ENCODE data around the gene DRAP1.

Gene DRAP1

DNA sequence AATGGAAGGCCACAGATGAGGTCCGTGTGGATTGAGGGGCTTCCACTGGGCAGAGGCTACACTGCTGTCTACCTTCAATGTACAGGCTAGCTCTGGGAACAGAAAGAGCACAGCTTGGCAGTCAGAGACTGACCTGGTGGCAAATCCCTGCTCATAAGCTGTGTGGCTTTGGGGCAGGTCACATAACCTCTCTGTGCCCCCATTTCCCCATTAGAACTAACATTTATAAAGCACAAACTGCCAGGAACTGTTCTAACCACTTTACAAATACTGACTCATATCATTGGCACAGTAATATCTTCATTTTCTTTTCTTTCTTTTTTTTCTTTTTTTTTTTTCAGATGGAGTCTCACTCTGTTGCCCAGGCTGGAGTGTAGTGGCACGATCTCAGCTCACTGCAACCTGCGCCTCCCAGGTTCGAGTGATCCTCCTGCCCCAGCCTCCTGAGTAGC lies 22.2 kb upstream of the DRAP1 start:
- Histone ChIP-seq H3K27me3 (ENCODE audit: insufficient read depth, low read length) (no peaks in the 10 kb centered on the region), H3K27ac (ENCODE audit: low read depth, low read length) (peak overlapping the region; percentile 91)

DNA sequence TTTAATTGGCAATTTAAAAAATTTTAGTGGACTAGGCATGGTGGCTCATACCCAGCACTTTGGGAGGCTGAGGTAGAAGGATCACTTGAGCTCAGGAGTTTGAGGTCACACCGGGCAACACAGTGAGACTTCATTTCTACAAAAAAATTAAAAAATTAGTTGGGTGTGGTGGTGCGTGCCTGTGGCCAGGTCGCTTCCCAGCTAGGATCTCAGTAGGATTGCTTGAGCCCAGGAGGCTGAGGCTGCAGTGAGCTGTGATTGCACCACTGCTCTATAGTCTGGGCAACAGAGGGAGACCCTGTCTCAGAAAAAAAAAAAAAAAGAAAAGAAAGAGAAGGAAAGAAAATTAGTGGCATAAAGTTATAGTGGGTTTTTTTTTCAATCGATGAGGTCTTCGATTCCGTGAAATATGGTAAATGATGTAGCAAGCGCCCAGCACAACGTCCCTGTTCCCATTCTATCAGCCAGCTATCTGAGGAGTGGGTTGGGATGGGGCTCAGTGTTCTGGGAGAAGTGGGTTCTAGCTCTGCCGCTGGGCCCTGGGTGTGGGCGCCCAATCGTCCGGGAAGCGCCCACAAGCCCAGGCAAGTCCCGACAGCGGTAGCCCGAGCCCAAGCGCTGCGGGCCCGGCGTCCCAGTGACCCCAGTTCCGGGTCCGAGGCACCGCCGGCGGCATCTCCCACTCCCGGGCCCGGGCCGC lies 20.4 kb upstream of the DRAP1 start:
- Histone ChIP-seq H3K27ac (ENCODE audit: low read depth, low read length) (peak overlapping the region; percentile 91), H3K27me3 (ENCODE audit: insufficient read depth, low read length) (no peaks in the 10 kb centered on the region), H3K4me3 (ENCODE audit: low read depth, low read length) (peak overlapping the region; percentile 85), H3K36me3 (ENCODE audit: insufficient read depth, low read length) (peaks cover 36% of the 10 kb centered on the region), H3K79me2 (ENCODE audit: control insufficient read depth, insufficient read depth, low read length, unreplicated experiment) (peaks cover 69% of the 10 kb centered on the region), H2AFZ (ENCODE audit: low read length, unreplicated experiment) (no peak overlapping the region), H3K4me1 (ENCODE audit: control insufficient read depth, insufficient read depth, low read length, unreplicated experiment) (peaks cover 63% of the 10 kb centered on the region)

More for the DNA sequence above, 22.2 kb upstream of the DRAP1 start:
- Histone ChIP-seq H3K36me3 (ENCODE audit: insufficient read depth, low read length) (peaks cover 40% of the 10 kb centered on the region), H3K79me2 (ENCODE audit: control insufficient read depth, insufficient read depth, low read length, unreplicated experiment) (peaks cover 75% of the 10 kb centered on the region), H2AFZ (ENCODE audit: low read length, unreplicated experiment) (no peak overlapping the region), H3K4me3 (ENCODE audit: low read depth, low read length) (peak overlapping the region; percentile 85), H3K4me1 (ENCODE audit: control insufficient read depth, insufficient read depth, low read length, unreplicated experiment) (peaks cover 62% of the 10 kb centered on the region)

DNA sequence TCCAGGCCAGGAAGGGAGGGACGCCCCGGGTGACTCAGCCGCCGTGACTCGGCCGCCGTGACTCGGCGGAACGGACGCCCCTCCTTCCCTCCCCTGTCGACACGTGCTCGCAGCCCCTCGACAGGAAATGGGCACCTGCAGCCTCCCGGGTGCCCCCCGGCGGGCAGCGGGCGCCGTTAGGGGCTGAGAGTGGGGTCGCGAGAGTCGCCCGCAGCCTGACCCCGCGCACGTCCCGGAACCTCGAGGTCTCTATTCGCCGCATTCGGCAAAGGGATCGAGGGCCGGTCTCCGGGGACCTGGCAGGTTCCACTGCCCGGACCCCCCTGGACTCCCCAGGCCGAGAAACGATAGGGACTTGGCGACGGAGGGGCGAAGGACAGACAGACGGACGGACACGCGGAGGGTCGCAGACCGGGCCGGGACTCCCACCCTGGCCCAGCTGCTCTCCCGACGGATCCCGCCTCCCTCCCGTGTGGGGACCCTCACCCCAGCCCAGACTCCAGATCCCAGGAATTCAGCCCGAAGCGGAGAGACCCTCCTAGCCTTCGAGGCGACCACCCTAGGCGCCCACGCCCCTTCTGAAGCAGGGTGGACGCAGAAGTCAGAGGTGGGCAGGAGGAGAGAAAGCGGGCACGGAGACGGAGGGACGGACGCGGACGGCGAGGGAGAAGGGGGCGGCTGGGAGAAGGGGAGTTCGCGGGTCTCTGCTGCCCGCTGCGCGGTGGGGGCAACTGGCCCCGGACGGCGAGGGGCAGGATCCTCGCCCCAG lies 19.7 kb upstream of the DRAP1 start:
- peak overlapping the region; percentile 85 for H3K4me3 ChIP-seq (ENCODE audit: low read depth, low read length)
- H3K79me2 ChIP-seq (ENCODE audit: control insufficient read depth, insufficient read depth, low read length, unreplicated experiment), result peaks cover 63% of the 10 kb centered on the region
- H3K4me1 ChIP-seq (ENCODE audit: control insufficient read depth, insufficient read depth, low read length, unreplicated experiment), result peaks cover 58% of the 10 kb centered on the region
- peaks cover 31% of the 10 kb centered on the region for H3K36me3 ChIP-seq (ENCODE audit: insufficient read depth, low read length)
- H3K27me3 ChIP-seq (ENCODE audit: insufficient read depth, low read length), result no peaks in the 10 kb centered on the region
- no peak overlapping the region for H2AFZ ChIP-seq (ENCODE audit: low read length, unreplicated experiment)
- H3K27ac ChIP-seq (ENCODE audit: low read depth, low read length), result peak overlapping the region; percentile 91

DNA sequence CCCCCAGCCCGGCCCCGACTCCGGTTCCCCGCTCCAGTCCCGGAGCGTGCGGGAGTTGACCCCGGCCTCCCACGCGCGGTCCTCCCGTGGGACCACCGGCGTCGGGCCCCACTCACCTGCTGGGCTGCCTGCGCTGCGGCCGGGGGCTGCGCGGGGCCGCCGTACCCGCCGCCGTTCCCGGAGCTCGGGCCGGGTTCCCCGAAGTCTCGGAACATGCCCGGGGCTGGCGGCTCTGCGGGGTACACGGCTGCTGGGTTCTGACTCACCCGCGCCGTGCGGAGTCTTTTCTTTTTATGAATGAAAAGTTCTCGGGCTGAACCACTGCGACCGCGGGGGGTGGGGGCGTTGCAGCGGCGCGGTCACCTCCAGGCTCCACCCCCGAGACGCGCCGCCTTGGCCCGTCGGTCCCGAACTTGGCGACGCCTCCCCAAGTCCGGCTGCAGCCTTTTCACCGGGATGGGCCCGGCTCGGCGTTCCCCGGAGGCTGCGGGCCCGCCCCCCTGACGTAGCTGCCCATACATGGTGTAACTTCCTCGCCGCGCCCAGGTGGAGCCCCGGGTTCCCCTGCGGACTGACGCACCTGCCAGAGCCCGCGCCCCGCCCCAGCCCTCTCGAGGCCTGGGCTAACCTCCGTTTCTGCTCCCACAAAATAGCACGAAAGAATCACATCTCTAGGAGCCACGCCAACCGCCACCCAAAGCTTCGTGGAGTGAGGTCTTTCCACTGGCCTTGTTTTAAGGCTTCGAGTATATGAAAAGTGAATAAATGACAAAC lies 18.9 kb upstream of the DRAP1 start, which contains the start of gene FOSL1:
Gene FOSL1, minus strand, starts transcription at position 264 of the 774 bp plus-strand sequence. Its CDS starts 49 bp downstream, at position 215.
- Histone ChIP-seq H3K27me3 (ENCODE audit: insufficient read depth, low read length) (no peaks in the 10 kb centered on the region), H2AFZ (ENCODE audit: low read length, unreplicated experiment) (no peak within 1 kb of the TSS), H3K4me1 (ENCODE audit: control insufficient read depth, insufficient read depth, low read length, unreplicated experiment) (peaks cover 55% of the 10 kb centered on the region)

DNA sequence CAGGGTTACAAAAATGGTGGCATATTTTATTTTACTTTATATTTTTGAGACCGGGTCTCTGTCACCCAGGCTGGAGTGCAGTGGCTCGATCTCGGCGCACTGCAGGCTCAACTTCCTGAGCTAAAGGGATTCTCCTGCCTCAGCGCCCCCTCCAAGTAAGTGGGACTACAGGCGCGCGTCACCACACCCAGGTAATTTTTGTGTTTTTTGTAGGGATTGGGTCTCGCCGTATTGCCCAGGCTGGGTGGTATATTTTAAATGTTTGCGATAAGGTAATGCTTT lies 18.4 kb upstream of the DRAP1 start:
- Histone ChIP-seq H3K4me1 (ENCODE audit: control insufficient read depth, insufficient read depth, low read length, unreplicated experiment) (peaks cover 50% of the 10 kb centered on the region), H2AFZ (ENCODE audit: low read length, unreplicated experiment) (no peak overlapping the region), H3K4me3 (ENCODE audit: low read depth, low read length) (peak overlapping the region; percentile 85), H3K27ac (ENCODE audit: low read depth, low read length) (peak overlapping the region; percentile 91), H3K27me3 (ENCODE audit: insufficient read depth, low read length) (no peaks in the 10 kb centered on the region), H3K79me2 (ENCODE audit: control insufficient read depth, insufficient read depth, low read length, unreplicated experiment) (peaks cover 54% of the 10 kb centered on the region), H3K36me3 (ENCODE audit: insufficient read depth, low read length) (peaks cover 25% of the 10 kb centered on the region)

More for the DNA sequence above, 18.9 kb upstream of the DRAP1 start, which contains the start of gene FOSL1:
- Histone ChIP-seq H3K4me3 (ENCODE audit: low read depth, low read length) (peak within 1 kb of the TSS; percentile 85), H3K27ac (ENCODE audit: low read depth, low read length) (peak within 1 kb of the TSS; percentile 91), H3K79me2 (ENCODE audit: control insufficient read depth, insufficient read depth, low read length, unreplicated experiment) (peaks cover 59% of the 10 kb centered on the region), H3K36me3 (ENCODE audit: insufficient read depth, low read length) (peaks cover 31% of the 10 kb centered on the region)

DNA sequence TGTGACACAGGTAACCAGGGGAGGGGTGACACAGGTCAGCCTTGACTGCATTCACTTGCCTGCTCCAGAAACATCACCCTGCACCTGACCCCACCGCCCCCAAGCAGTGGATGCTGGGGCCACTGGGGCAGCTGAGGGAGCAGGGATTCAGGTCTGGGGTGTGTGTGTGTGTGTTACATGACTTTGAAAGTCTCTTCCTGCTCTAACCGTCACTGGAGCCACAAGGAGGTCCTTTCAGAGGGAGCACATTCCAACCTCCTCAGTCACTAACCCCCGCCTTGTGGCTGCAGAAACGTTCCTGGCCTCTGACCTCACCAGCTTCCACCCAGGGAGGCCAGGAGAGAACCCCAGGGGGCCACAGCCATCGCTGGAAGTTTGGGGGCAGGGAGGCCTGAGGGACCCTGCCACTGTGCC lies 16.2 kb upstream of the DRAP1 start:
- Histone ChIP-seq H3K27ac (ENCODE audit: low read depth, low read length) (peak overlapping the region; percentile 91), H3K4me3 (ENCODE audit: low read depth, low read length) (peak overlapping the region; percentile 43; the same call in 1 of the 2 replicates), H3K79me2 (ENCODE audit: control insufficient read depth, insufficient read depth, low read length, unreplicated experiment) (peaks cover 31% of the 10 kb centered on the region), H3K4me1 (ENCODE audit: control insufficient read depth, insufficient read depth, low read length, unreplicated experiment) (peaks cover 45% of the 10 kb centered on the region), H2AFZ (ENCODE audit: low read length, unreplicated experiment) (no peak overlapping the region), H3K27me3 (ENCODE audit: insufficient read depth, low read length) (no peaks in the 10 kb centered on the region), H3K36me3 (ENCODE audit: insufficient read depth, low read length) (peaks cover 10% of the 10 kb centered on the region)

DNA sequence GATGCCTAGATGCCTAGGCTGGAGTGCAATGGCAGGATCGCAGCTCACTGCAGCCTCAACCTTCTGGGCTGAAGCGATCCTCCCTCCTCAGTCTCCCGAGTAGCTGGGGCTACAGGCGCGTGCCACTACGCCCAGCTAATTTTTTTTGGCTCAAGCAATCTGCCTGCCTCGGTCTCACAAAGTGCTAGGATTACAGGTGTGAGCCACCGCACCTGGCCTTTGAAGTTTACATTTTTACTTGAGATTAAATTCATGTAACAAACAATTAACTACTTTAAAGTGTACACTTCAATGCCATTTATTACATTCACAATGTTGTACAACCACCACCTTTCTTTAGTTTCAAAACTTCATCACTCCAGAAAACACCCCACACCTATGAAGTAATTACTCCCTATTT lies 15.5 kb upstream of the DRAP1 start:
- H3K27me3 ChIP-seq (ENCODE audit: insufficient read depth, low read length), result no peaks in the 10 kb centered on the region
- peaks cover 25% of the 10 kb centered on the region for H3K79me2 ChIP-seq (ENCODE audit: control insufficient read depth, insufficient read depth, low read length, unreplicated experiment)
- peaks cover 4% of the 10 kb centered on the region; the same call in 1 of the 2 replicates for H3K36me3 ChIP-seq (ENCODE audit: insufficient read depth, low read length)
- H3K27ac ChIP-seq (ENCODE audit: low read depth, low read length), result peak overlapping the region; percentile 91
- H2AFZ ChIP-seq (ENCODE audit: low read length, unreplicated experiment), result no peak overlapping the region
- H3K4me3 ChIP-seq (ENCODE audit: low read depth, low read length), result peak overlapping the region; percentile 43; the same call in 1 of the 2 replicates
- H3K4me1 ChIP-seq (ENCODE audit: control insufficient read depth, insufficient read depth, low read length, unreplicated experiment), result peaks cover 45% of the 10 kb centered on the region

DNA sequence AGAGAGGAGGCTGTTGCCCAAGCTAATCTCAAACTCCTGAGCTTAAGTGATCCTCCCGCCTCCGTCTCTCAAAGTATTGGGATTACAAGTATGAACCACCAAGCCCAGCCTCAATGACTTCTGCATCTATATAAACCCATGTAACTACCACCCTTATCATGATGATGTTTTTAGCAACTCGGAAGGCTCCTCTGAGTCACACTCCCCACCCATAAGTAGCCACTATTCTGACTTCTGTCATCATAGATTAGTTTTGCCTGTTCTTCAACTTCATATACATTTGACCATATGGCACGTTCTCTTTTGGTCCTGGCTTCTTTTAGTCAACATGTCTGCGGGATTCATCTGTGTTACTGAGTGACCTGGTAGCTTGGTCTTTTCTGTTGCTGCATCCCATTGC lies 12.6 kb upstream of the DRAP1 start:
- H2AFZ ChIP-seq (ENCODE audit: low read length, unreplicated experiment), result no peak overlapping the region
- no peak overlapping the region for H3K4me3 ChIP-seq (ENCODE audit: low read depth, low read length)
- peaks cover 53% of the 10 kb centered on the region for H3K4me1 ChIP-seq (ENCODE audit: control insufficient read depth, insufficient read depth, low read length, unreplicated experiment)
- no peaks in the 10 kb centered on the region for H3K36me3 ChIP-seq (ENCODE audit: insufficient read depth, low read length)
- H3K27ac ChIP-seq (ENCODE audit: low read depth, low read length), result peak overlapping the region; percentile 23; the same call in 1 of the 2 replicates
- H3K79me2 ChIP-seq (ENCODE audit: control insufficient read depth, insufficient read depth, low read length, unreplicated experiment), result peaks cover 3% of the 10 kb centered on the region
- no peaks in the 10 kb centered on the region for H3K27me3 ChIP-seq (ENCODE audit: insufficient read depth, low read length)

DNA sequence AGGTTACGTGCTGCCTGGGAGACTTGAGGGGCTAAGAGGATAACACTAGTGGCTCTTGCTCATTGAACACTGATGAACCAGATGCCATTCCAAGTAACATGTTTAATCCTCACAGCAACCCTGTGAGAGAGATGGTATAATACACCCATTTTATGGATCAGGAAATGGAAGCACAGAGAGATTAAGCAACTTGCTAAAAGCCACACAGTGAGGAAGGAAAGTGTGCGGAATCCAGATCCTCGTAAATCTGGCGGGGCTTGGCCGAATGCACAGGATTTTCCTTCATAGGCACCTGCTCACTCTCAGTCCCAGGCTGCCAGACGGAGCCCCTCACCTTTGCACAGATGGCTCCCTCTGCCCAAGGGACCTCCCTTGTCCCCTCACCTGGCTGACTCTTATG lies 11.3 kb upstream of the DRAP1 start:
- Histone ChIP-seq H3K27ac (ENCODE audit: low read depth, low read length) (no peak overlapping the region), H2AFZ (ENCODE audit: low read length, unreplicated experiment) (no peak overlapping the region), H3K4me3 (ENCODE audit: low read depth, low read length) (no peak overlapping the region), H3K36me3 (ENCODE audit: insufficient read depth, low read length) (no peaks in the 10 kb centered on the region), H3K4me1 (ENCODE audit: control insufficient read depth, insufficient read depth, low read length, unreplicated experiment) (peaks cover 53% of the 10 kb centered on the region), H3K27me3 (ENCODE audit: insufficient read depth, low read length) (no peaks in the 10 kb centered on the region), H3K79me2 (ENCODE audit: control insufficient read depth, insufficient read depth, low read length, unreplicated experiment) (no peaks in the 10 kb centered on the region)

All from ACC112 (cell line).